Myocyte (in vitro differentiated cells): ENCODE measurements around the gene RESP18. TPM values are rescaled to one million over a fixed set of nuclear protein-coding genes. Genes with fewer than 3 reads are reported as not detected.
"Not testable (repeated sequence)": the region's sequence is repeated elsewhere in the genome, so short reads cannot be mapped to it uniquely, and the experiment has no call there.

Experiments
- DNase-seq: peaks from one replicate; pipeline ENCODE4 v3.0.0-alpha.2; 2012; ENCODE audit warnings: low read depth
- total RNA-seq: library from RNA; depleted of rRNA; stranded (reverse); fragments of >200 nt; gene quantifications from 2 replicates; pipeline ENCODE4 v1.2.3, GENCODE V29; 2014

Gene RESP18
- total RNA-seq, 1 donor from 2014 or later, result not detected

GRCh38 chr2:219292616-219293015, 39.9 kb downstream of the RESP18 start:
- DNase-seq, result no peak

GRCh38 chr2:219291910-219292490, 40.5 kb downstream of the RESP18 start:
- DNase-seq, result no peak

- DNase-seq, result no peak
Observed at GRCh38 chr2:219291394-219291793, 41.1 kb downstream of the RESP18 start.

- DNase-seq, result no peak
Observed at GRCh38 chr2:219290381-219291171, 42.0 kb downstream of the RESP18 start.

- peak; percentile 82 for DNase-seq
Observed at GRCh38 chr2:219289537-219290361, 42.8 kb downstream of the RESP18 start.

GRCh38 chr2:219289195-219289536, 43.4 kb downstream of the RESP18 start:
- DNase-seq, result no peak

- no peak for DNase-seq
Observed at GRCh38 chr2:219287580-219288265, 44.8 kb downstream of the RESP18 start.

- not testable (repeated sequence) for DNase-seq
Observed at GRCh38 chr2:219287116-219287440, 45.5 kb downstream of the RESP18 start.

GRCh38 chr2:219286436-219287115, 46.0 kb downstream of the RESP18 start:
- DNase-seq, result peak; percentile 89

GRCh38 chr2:219285894-219286425, 46.6 kb downstream of the RESP18 start:
- DNase-seq, result peak; percentile 65

- no peak for DNase-seq
Observed at GRCh38 chr2:219285373-219285735, 47.2 kb downstream of the RESP18 start.

GRCh38 chr2:219284501-219285372, 47.8 kb downstream of the RESP18 start:
- DNase-seq, result no peak

- DNase-seq, result no peak
Observed at GRCh38 chr2:219282943-219283581, 49.5 kb downstream of the RESP18 start.

- no peak for DNase-seq
Observed at GRCh38 chr2:219282375-219282774, 50.2 kb downstream of the RESP18 start.

- no peak for DNase-seq
Observed at GRCh38 chr2:219281588-219281987, 51.0 kb downstream of the RESP18 start.

- no peak for DNase-seq
Observed at GRCh38 chr2:219280651-219281050, 51.9 kb downstream of the RESP18 start.

GRCh38 chr2:219279916-219280516, 52.5 kb downstream of the RESP18 start:
- DNase-seq, result no peak

GRCh38 chr2:219279151-219279915, 53.2 kb downstream of the RESP18 start, which contains the start of gene DNAJB2:
DNAJB2 (plus strand) TSS chr2:219279366; CDS start chr2:219279834, 468 bp downstream.
- peak; percentile 99 for DNase-seq
